Esophagus muscularis mucosa (tissue), 4 donors: ENCODE measurements around the gene DLL3. TPM values are rescaled to one million over a fixed set of nuclear protein-coding genes. Genes with fewer than 3 reads are reported as not detected.

Source experiments
- DNase-seq: peaks from one replicate; pipeline ENCODE4 v3.0.0-alpha.2; 2017; ENCODE audit errors: extremely low spot score
- H3K27ac ChIP-seq, 4 donors: fragments of 200-600 bp; sonication (generic); replicated peaks in 1 of 4; 1 replicate in 3 of 4; 2 replicates in 1 of 4; pipeline ENCODE4 v1.5.1; 2016 to 2019; ENCODE audit warnings: mild to moderate bottlenecking in 1 of 4
- H3K27me3 ChIP-seq, 4 donors: fragments of 200-600 bp; sonication (generic); one replicate each; pipeline versions ENCODE4 v1.5.1 to v1.6.0; 2016 to 2019
- H3K36me3 ChIP-seq, 4 donors: fragments of 200-600 bp; sonication (generic); one replicate each; pipeline ENCODE4 v1.5.1; 2016 to 2019
- H3K4me1 ChIP-seq, 4 donors: fragments of 200-600 bp; sonication (generic); one replicate each; pipeline ENCODE4 v1.5.1; 2016 to 2019
- H3K4me3 ChIP-seq, 4 donors: fragments of 200-600 bp; sonication (generic); 1 replicate in 2 of 4; 2 replicates in 2 of 4; pipeline ENCODE4 v1.5.1; 2016 to 2019; ENCODE audit warnings: mild to moderate bottlenecking in 4 of 4, moderate library complexity in 1 of 4
- H3K9me3 ChIP-seq, 4 donors: fragments of 200-600 bp; sonication (generic); 1 replicate in 3 of 4; 2 replicates in 1 of 4; pipeline ENCODE4 v1.5.1; 2016 to 2019
- CTCF ChIP-seq, 3 experiments: fragments of 200-600 bp in 2 of 3; fragments of 450-650 bp in 1 of 3; sonication (generic) in 2 of 3; IDR thresholded peaks; one replicate each; pipeline ENCODE4 v1.5.1; 2017 to 2019; ENCODE audit warnings: antibody characterized with exemption in 3 of 3, mild to moderate bottlenecking in 2 of 3, moderate library complexity in 1 of 3
- EP300 ChIP-seq: sonication (generic); formaldehyde crosslinking; IDR thresholded peaks from one replicate; pipeline ENCODE4 v1.6.1; 2017; ENCODE audit warnings: antibody characterized with exemption
- POLR2A ChIP-seq: fragments of 450-650 bp; IDR thresholded peaks from one replicate; pipeline ENCODE4 v1.6.1; 2017; ENCODE audit warnings: antibody characterized with exemption, moderate library complexity, mild to moderate bottlenecking, low read depth
- POLR2AphosphoS5 ChIP-seq, 2 donors: sonication (generic); formaldehyde crosslinking; IDR thresholded peaks; one replicate each; pipeline ENCODE4 v1.6.1; 2017; ENCODE audit warnings: antibody characterized with exemption in 2 of 2
- WGBS: methylation state at CpG from one replicate; pipeline ENCODE4 v1.1.5; 2018; 5-methylcytosine and 5-hydroxymethylcytosine counted together
- intact Hi-C: fragments of 100-400 bp; cut with DNase I; formaldehyde crosslinking; loops from one replicate; pipeline ENCODE4 v1.15.1; 2023
- total RNA-seq, 4 donors: library from RNA; depleted of rRNA; stranded (reverse); fragments of >200 nt; gene quantifications; one replicate each; pipeline versions ENCODE4 v1.1.0 to v1.2.1, GENCODE V29; 2016

Gene DLL3
- total RNA-seq, 4 donors from 2014 or later = not detected

- Histone ChIP-seq H3K4me3 (peak within 1 kb of the TSS; percentile 75 to 98 (median 82)), H3K27ac (peak within 1 kb of the TSS; percentile 94 to 98 (median 96)), H3K9me3 (no peaks in the 10 kb centered on the region), H3K36me3 (no peaks in the 10 kb centered on the region), H3K27me3 (peaks cover 0 to 4% (median 0%) of the 10 kb centered on the region in 4 donors), H3K4me1 (peaks cover 15 to 31% (median 28%) of the 10 kb centered on the region in 4 donors)
- peak; percentile 98 for DNase-seq
- intact Hi-C loops = loop anchor here (10.0 kb wide), 2 partner anchors 195 to 305 kb away; partner anchors contain the start of genes FBL and SAMD4B
- peak; percentile 98 to 99 for TF ChIP-seq POLR2AphosphoS5 (IDR thresholded peaks at IDR 0.05)
- TF ChIP-seq POLR2A = peak; percentile 73
- TF ChIP-seq EP300 = no peak
- TF ChIP-seq CTCF (IDR thresholded peaks at IDR 0.05) = peak; percentile 88 to 96 (median 89)
- 0% methylated on average over 17 of the region's 84 CpGs for WGBS
Measured at GRCh38 chr19:39539518-39540332, 41.0 kb downstream of the DLL3 start, which contains the start of gene EID2. TSS of gene EID2 (minus strand) at chr19:39540161. CDS start at chr19:39540079, 82 bp downstream.

GRCh38 chr19:39540333-39540673 lies 41.6 kb downstream of the DLL3 start:
- Histone ChIP-seq H3K27me3 (peaks cover 0 to 9% (median 0%) of the 10 kb centered on the region in 4 donors), H3K27ac (peak overlapping the region; percentile 94 to 98 (median 96)), H3K9me3 (no peaks in the 10 kb centered on the region), H3K36me3 (no peaks in the 10 kb centered on the region), H3K4me1 (peaks cover 15 to 31% (median 28%) of the 10 kb centered on the region in 4 donors), H3K4me3 (peak overlapping the region; percentile 75 to 98 (median 82))
- no peak for DNase-seq
- WGBS = 5% methylated on average over 10 of the region's 10 CpGs
- TF ChIP-seq CTCF (IDR thresholded peaks at IDR 0.05) (peak in 1 of 3 experiments; percentile 1), POLR2A (no peak)
- intact Hi-C loops = loop anchor here (10.0 kb wide), 1 partner anchor 304 kb away; the partner anchor contains the start of gene FBL

- no peaks in the 10 kb centered on the region for H3K36me3 ChIP-seq
- TF ChIP-seq POLR2AphosphoS5 (IDR thresholded peaks at IDR 0.05) (no peak), EP300 (no peak), POLR2A (no peak), CTCF (IDR thresholded peaks at IDR 0.05) (no peak)
- peaks cover 15 to 30% (median 26%) of the 10 kb centered on the region in 4 donors for H3K4me1 ChIP-seq
- H3K27me3 ChIP-seq = peaks cover 0 to 20% (median 0%) of the 10 kb centered on the region in 4 donors
- 59% methylated on average over 2 of the region's 2 CpGs for WGBS
- intact Hi-C loops = loop anchor here (10.0 kb wide), 1 partner anchor 303 kb away; the partner anchor contains the start of gene FBL
- no peaks in the 10 kb centered on the region for H3K9me3 ChIP-seq
- DNase-seq = no peak
- no peak overlapping the region for H3K27ac ChIP-seq
- no peak overlapping the region for H3K4me3 ChIP-seq
Measured at GRCh38 chr19:39542206-39542605, 43.5 kb downstream of the DLL3 start.

GRCh38 chr19:39543477-39543857 lies 44.7 kb downstream of the DLL3 start:
- no peak overlapping the region for H3K27ac ChIP-seq
- no peaks in the 10 kb centered on the region for H3K9me3 ChIP-seq
- no peaks in the 10 kb centered on the region for H3K36me3 ChIP-seq
- no peak for TF ChIP-seq EP300
- TF ChIP-seq POLR2AphosphoS5 (IDR thresholded peaks at IDR 0.05) = no peak
- TF ChIP-seq POLR2A = no peak
- TF ChIP-seq CTCF (IDR thresholded peaks at IDR 0.05) = no peak
- intact Hi-C loops = loop anchor here (10.0 kb wide), 1 partner anchor 301 kb away; the partner anchor contains the start of gene FBL
- no peak for DNase-seq
- H3K4me1 ChIP-seq = peaks cover 7 to 18% (median 14%) of the 10 kb centered on the region in 4 donors
- H3K4me3 ChIP-seq = no peak overlapping the region
- peaks cover 0 to 25% (median 0%) of the 10 kb centered on the region in 4 donors for H3K27me3 ChIP-seq
- 100% methylated on average over 2 of the region's 3 CpGs for WGBS
